H1 (cell line): ENCODE measurements around the gene STYK1. TPM values are rescaled to one million over a fixed set of nuclear protein-coding genes. Genes with fewer than 3 reads are reported as not detected.

Source experiments
- CTCF ChIA-PET: fragments of 300-600 bp; sonication (Branson Sonifier 250); formaldehyde crosslinking; loops from one replicate; lab custom pipeline; 2021; ENCODE audit not compliant: partially characterized antibody; lab: Charles Lee
- POLR2A ChIA-PET: fragments of 300-600 bp; sonication (Branson Sonifier 250); formaldehyde crosslinking; loops from one replicate; lab custom pipeline; 2021; ENCODE audit warnings: inconsistent platforms; ENCODE audit not compliant: partially characterized antibody; lab: Charles Lee
- DNase-seq, 2 experiments: peaks; one replicate each; pipeline versions ENCODE4 v3.0.0 to v3.0.0-alpha.2; 2010 to 2022; ENCODE audit warnings: low spot score in 2 of 2, low read depth in 1 of 2, mixed read lengths in 1 of 2
- FAIRE-seq: peaks from 2 replicates; lab custom pipeline; 2011; peaks lifted over from hg19 to GRCh38; lab: Jason Lieb, UNC
- H2AFZ ChIP-seq: 2 replicates; pipeline ENCODE4 v1.8.1; 2012; ENCODE audit warnings: low read length, inconsistent platforms
- H2AK5ac ChIP-seq: 2 replicates; pipeline ENCODE4 v1.6.1; 2013; ENCODE audit warnings: low read depth, low read length
- H2BK120ac ChIP-seq: replicated peaks from 2 replicates; pipeline ENCODE3; 2013; ENCODE audit warnings: low read depth, low read length, inconsistent platforms
- H2BK12ac ChIP-seq: 2 replicates; pipeline ENCODE4 v1.6.1; 2013; ENCODE audit warnings: low read depth, low read length
- H2BK15ac ChIP-seq: 2 replicates; pipeline ENCODE4 v1.6.1; 2013; ENCODE audit warnings: low read length
- H2BK20ac ChIP-seq: 2 replicates; pipeline ENCODE4 v1.6.1; 2013; ENCODE audit warnings: low read length
- H2BK5ac ChIP-seq: 2 replicates; pipeline ENCODE4 v1.6.1; 2013; ENCODE audit warnings: low read depth, low read length
- H3K14ac ChIP-seq: 2 replicates; pipeline ENCODE4 v1.6.1; 2013; ENCODE audit warnings: inconsistent platforms; ENCODE audit not compliant: insufficient read length
- H3K18ac ChIP-seq: 2 replicates; pipeline ENCODE4 v1.6.1; 2013; ENCODE audit warnings: low read length; ENCODE audit errors: extremely low read depth
- H3K23ac ChIP-seq: 2 replicates; pipeline ENCODE4 v1.6.1; 2013; ENCODE audit warnings: inconsistent platforms; ENCODE audit not compliant: insufficient read length
- H3K23me2 ChIP-seq: 2 replicates; pipeline ENCODE4 v1.6.1; 2013; ENCODE audit warnings: low read depth, low read length
- H3K27ac ChIP-seq: 2 replicates; pipeline ENCODE4 v1.6.1; 2011; ENCODE audit warnings: low read depth, low read length, inconsistent platforms
- H3K27me3 ChIP-seq, 4 experiments: replicated peaks in 1 of 4; 1 replicate in 1 of 4; 2 replicates in 3 of 4; pipeline versions ENCODE4 v1.6.1 to v1.8.1; 2011 to 2013; ENCODE audit warnings: low read length in 3 of 4, mild to moderate bottlenecking in 3 of 4, inconsistent platforms in 2 of 4, mixed read lengths in 2 of 4, moderate library complexity in 1 of 4; ENCODE audit not compliant: control insufficient read depth in 3 of 4, insufficient read depth in 3 of 4; ENCODE audit errors: extremely low read depth in 1 of 4
- H3K36me3 ChIP-seq, 4 experiments: 2 replicates each; pipeline versions ENCODE4 v1.6.1 to v1.8.1; 2011 to 2013; ENCODE audit warnings: mild to moderate bottlenecking in 4 of 4, low read length in 3 of 4, moderate library complexity in 2 of 4, control low read depth in 1 of 4, inconsistent platforms in 1 of 4; ENCODE audit not compliant: insufficient read depth in 4 of 4, control insufficient read depth in 2 of 4
- H3K4ac ChIP-seq: replicated peaks from 2 replicates; pipeline ENCODE3; 2013; ENCODE audit warnings: low read length, low read depth, mixed read lengths, inconsistent platforms; ENCODE audit not compliant: insufficient read length
- H3K4me1 ChIP-seq, 4 experiments: replicated peaks in 1 of 4; 1 replicate in 1 of 4; 2 replicates in 3 of 4; pipeline versions ENCODE4 v1.6.1 to v1.8.1; 2011 to 2013; ENCODE audit warnings: low read length in 3 of 4, inconsistent platforms in 2 of 4, mixed read lengths in 1 of 4; ENCODE audit not compliant: insufficient read depth in 4 of 4, control insufficient read depth in 3 of 4
- H3K4me2 ChIP-seq, 2 experiments: 2 replicates each; pipeline versions ENCODE4 v1.6.1 to v1.8.1; 2011 to 2013; ENCODE audit warnings: low read depth in 2 of 2, low read length in 2 of 2, control low read depth in 1 of 2, inconsistent platforms in 1 of 2, mild to moderate bottlenecking in 1 of 2; ENCODE audit not compliant: insufficient read depth in 1 of 2
- H3K4me3 ChIP-seq, 4 experiments: fragments of 200-600, 300-600 bp in 1 of 4; sonication (generic), shearing (Covaris generic), sonication (Bioruptor Twin) in 1 of 4; 2 replicates each; pipeline versions ENCODE4 v1.5.1 to v1.8.1; 2011 to 2016; ENCODE audit warnings: low read length in 4 of 4, low read depth in 3 of 4, control low read depth in 2 of 4, inconsistent platforms in 2 of 4, mild to moderate bottlenecking in 2 of 4, mixed read lengths in 1 of 4, moderate library complexity in 1 of 4; ENCODE audit not compliant: insufficient read depth in 2 of 4; ENCODE audit errors: extremely low read depth in 1 of 4
- H3K56ac ChIP-seq: replicated peaks from 2 replicates; pipeline ENCODE3; 2013; ENCODE audit warnings: low read depth, mild to moderate bottlenecking, mixed read lengths, low read length, inconsistent platforms; ENCODE audit not compliant: insufficient read length
- H3K79me1 ChIP-seq: 2 replicates; pipeline ENCODE4 v1.6.1; 2013; ENCODE audit warnings: low read depth, low read length, control low read depth
- H3K79me2 ChIP-seq, 2 experiments: 2 replicates each; pipeline versions ENCODE4 v1.6.1 to v1.8.1; 2012 to 2013; ENCODE audit warnings: low read length in 2 of 2, mild to moderate bottlenecking in 2 of 2, inconsistent platforms in 1 of 2; ENCODE audit not compliant: insufficient read depth in 2 of 2, control insufficient read depth in 1 of 2
- H3K9ac ChIP-seq, 4 experiments: replicated peaks in 1 of 4; 1 replicate in 1 of 4; 2 replicates in 3 of 4; pipeline versions ENCODE4 v1.6.1 to v1.8.1; 2011 to 2013; ENCODE audit warnings: low read depth in 3 of 4, low read length in 3 of 4, control low read depth in 2 of 4, mild to moderate bottlenecking in 2 of 4, moderate library complexity in 2 of 4, inconsistent platforms in 1 of 4; ENCODE audit errors: extremely low read depth in 1 of 4
- H3K9me3 ChIP-seq, 2 experiments: 2 replicates each; pipeline versions ENCODE4 v1.6.1 to v1.8.1; 2012 to 2013; ENCODE audit warnings: mild to moderate bottlenecking in 2 of 2, moderate library complexity in 2 of 2, control low read depth in 1 of 2, inconsistent platforms in 1 of 2, low read depth in 1 of 2, low read length in 1 of 2, mixed read lengths in 1 of 2; ENCODE audit not compliant: insufficient read depth in 2 of 2
- H4K20me1 ChIP-seq, 2 experiments: replicated peaks in 1 of 2; 2 replicates each; pipeline versions ENCODE3 to v1.8.1; 2011 to 2013; ENCODE audit warnings: inconsistent platforms in 2 of 2, low read length in 2 of 2, mild to moderate bottlenecking in 1 of 2; ENCODE audit not compliant: insufficient read depth in 2 of 2, control insufficient read depth in 1 of 2
- H4K5ac ChIP-seq: 2 replicates; pipeline ENCODE4 v1.6.1; 2013; ENCODE audit warnings: low read length, low read depth, mixed read lengths, inconsistent platforms; ENCODE audit not compliant: insufficient read length
- H4K8ac ChIP-seq: 2 replicates; pipeline ENCODE4 v1.8.0; 2013; ENCODE audit warnings: mild to moderate bottlenecking, moderate library complexity, low read length, inconsistent platforms; ENCODE audit not compliant: insufficient read depth; ENCODE audit errors: extremely low read depth
- H4K91ac ChIP-seq: replicated peaks from 2 replicates; pipeline ENCODE3; 2013; ENCODE audit warnings: low read length, mixed read lengths, inconsistent platforms; ENCODE audit not compliant: insufficient read length
- CHD1 ChIP-seq: IDR thresholded peaks from 2 replicates; pipeline ENCODE4 v1.6.1; 2012; ENCODE audit warnings: low read depth, low read length, improper control_type of control experiment
- CHD2 ChIP-seq: IDR thresholded peaks from 2 replicates; pipeline ENCODE4 v1.6.1; 2012; ENCODE audit warnings: low read length, improper control_type of control experiment
- CTBP2 ChIP-seq: IDR thresholded peaks from 2 replicates; pipeline ENCODE4 v1.7.0; 2011; ENCODE audit warnings: borderline replicate concordance, mild to moderate bottlenecking, moderate library complexity, mixed read lengths, low read length; ENCODE audit not compliant: insufficient read depth, insufficient read length
- EGR1 ChIP-seq: IDR thresholded peaks from 2 replicates; pipeline ENCODE4 v1.6.1; 2011; ENCODE audit warnings: low read depth, low read length, borderline replicate concordance
- FOSL1 ChIP-seq: IDR thresholded peaks from 2 replicates; pipeline ENCODE4 v1.6.1; 2011; ENCODE audit warnings: mild to moderate bottlenecking, low read depth, low read length, moderate library complexity; ENCODE audit not compliant: insufficient read depth
- GABPA ChIP-seq: IDR thresholded peaks from 2 replicates; pipeline ENCODE4 v1.6.1; 2011; ENCODE audit warnings: mild to moderate bottlenecking, low read length, moderate library complexity, borderline replicate concordance; ENCODE audit not compliant: insufficient read depth
- KDM4A ChIP-seq: IDR thresholded peaks from one replicate; pipeline ENCODE4 v1.7.1; 2012; ENCODE audit warnings: low read depth, mild to moderate bottlenecking, moderate library complexity, low read length, inconsistent platforms; ENCODE audit not compliant: severe bottlenecking
- KDM5A ChIP-seq: fragments of 200-600 bp; IDR thresholded peaks from 2 replicates; pipeline ENCODE4 v1.7.1; 2012; ENCODE audit warnings: mild to moderate bottlenecking, low read length, inconsistent platforms, mixed read lengths
- NANOG ChIP-seq: IDR thresholded peaks from 2 replicates; pipeline ENCODE4 v1.6.1; 2011; ENCODE audit warnings: low read length, low read depth, mild to moderate bottlenecking, inconsistent platforms; ENCODE audit not compliant: insufficient read depth, poor library complexity, severe bottlenecking
- POLR2AphosphoS5 ChIP-seq: IDR thresholded peaks from 2 replicates; pipeline ENCODE4 v1.6.1; 2011; ENCODE audit warnings: low read depth, low read length
- SP1 ChIP-seq: IDR thresholded peaks from 2 replicates; pipeline ENCODE4 v1.6.1; 2011; ENCODE audit warnings: low read depth, low read length
- YY1 ChIP-seq: IDR thresholded peaks from 2 replicates; pipeline ENCODE4 v1.6.1; 2011; ENCODE audit warnings: low read depth, mild to moderate bottlenecking, low read length
- WGBS, 2 experiments: shearing (Covaris generic) in 1 of 2; methylation state at CpG; one replicate each; pipeline versions ENCODE4 v1.1.6 to v1.1.7; 2013 to 2015; ENCODE audit warnings: low lambda C conversion rate in 2 of 2, mixed read lengths in 2 of 2, inconsistent platforms in 1 of 2, low coverage in 1 of 2, missing lambda C conversion rate in 1 of 2; ENCODE audit not compliant: insufficient replicate concordance in 2 of 2, insufficient coverage in 1 of 2, insufficient read length in 1 of 2; ENCODE audit errors: extremely low coverage in 1 of 2, missing lambda C conversion rate in 1 of 2; 5-methylcytosine and 5-hydroxymethylcytosine counted together
- polyA plus RNA-seq, 7 experiments: library from polyadenylated mRNA; depleted of rRNA in 3 of 7; stranded (reverse) in 5 of 7; unstranded in 2 of 7; fragments of >200 nt in 5 of 7; fragments of 200-250 nt in 2 of 7; gene quantifications; 1 replicate in 5 of 7; 2 replicates in 1 of 7; 4 replicates in 1 of 7; pipeline versions ENCODE4 v1.2.1 to v1.2.3, GENCODE V29; 2011 to 2013; ENCODE audit warnings: missing spikeins in 2 of 7, mixed read lengths in 2 of 7
- total RNA-seq: library from RNA; stranded (reverse); fragmentation: NEBNext Ultra II Directional; extraction: Animal tissue kit (Norgen Biotek cat#: 25700); gene quantifications from 2 replicates; pipeline ENCODE4 v1.2.1, GENCODE V29; 2021

STYK1 gene
- total and polyA plus RNA-seq, 2 of the 8 experiments (the other 6 are each of a cell fraction or from before 2014, with no cell fraction given), result 0.38 to 1.1 TPM

DNA sequence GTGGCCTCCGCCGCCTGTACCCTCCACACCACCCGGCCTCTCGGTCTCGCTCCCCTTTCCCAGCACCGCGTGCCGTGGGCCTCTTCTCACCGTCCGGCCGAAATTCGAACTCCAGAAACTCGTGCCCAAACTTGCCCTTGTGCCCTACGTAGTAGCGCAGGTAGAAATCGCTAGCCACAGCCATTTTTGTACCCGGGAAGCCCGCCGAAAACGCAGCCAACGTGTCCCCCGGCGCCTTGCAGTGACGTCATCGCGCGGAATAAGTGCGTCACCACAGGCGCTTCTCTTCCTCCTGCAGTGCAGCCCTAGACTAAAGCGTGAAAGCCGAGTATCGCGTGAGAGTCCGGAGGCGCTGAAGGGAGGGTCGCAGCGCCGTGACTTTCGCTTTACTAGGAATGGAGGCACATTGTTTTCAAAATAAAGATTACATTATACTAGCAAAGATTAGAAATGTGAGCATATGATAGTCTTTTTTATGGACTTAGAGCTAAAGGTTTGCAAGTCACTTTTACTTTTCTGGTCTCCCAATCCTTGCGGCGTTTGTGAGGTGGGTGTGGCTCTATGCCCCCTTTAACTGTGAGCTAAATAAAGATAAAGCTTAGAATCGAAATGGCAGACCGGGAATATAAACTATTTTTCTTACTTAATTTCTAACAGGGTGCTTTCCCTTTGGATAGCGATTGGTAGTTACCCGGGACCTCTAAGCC, 60.4 kb downstream of the STYK1 start, which contains the start of gene MAGOHB:
MAGOHB (minus strand) TSS at position 261 of the 707 bp plus-strand sequence; CDS start at position 184, 77 bp downstream.
- H4K20me1 ChIP-seq, result no peaks in the 10 kb centered on the region
- POLR2A ChIA-PET, result interaction anchor here (0.6 to 2.7 kb wide), 21 partner anchors 9 to 386 kb away, joined by 3 to 12 read pairs (median 4); no protein-coding TSS in a partner anchor
- H3K36me3 ChIP-seq, result peaks cover 0 to 34% (median 11%) of the 10 kb centered on the region in 4 experiments; a peak in 6 of 8 replicates
- H3K4me2 ChIP-seq, result peak within 1 kb of the TSS; percentile 68 to 96
- H3K18ac ChIP-seq, result peak within 1 kb of the TSS; percentile 95; the same call in 1 of the 2 replicates
- H2BK15ac ChIP-seq, result no peak within 1 kb of the TSS
- 2% methylated on average over 45 of the region's 45 CpGs; no CpG with 5 or more reads in 1 of the 2 experiments for WGBS, 2 experiments
- H3K9ac ChIP-seq, result peak within 1 kb of the TSS; percentile 98 to 100 (median 100)
- no peaks in the 10 kb centered on the region for H3K79me1 ChIP-seq
- H2AFZ ChIP-seq, result peak within 1 kb of the TSS; percentile 83
- H3K56ac ChIP-seq, result peak within 1 kb of the TSS; percentile 77
- peak; percentile 7 for FAIRE-seq
- H2AK5ac ChIP-seq, result peak within 1 kb of the TSS; percentile 55; the same call in 1 of the 2 replicates
- peak within 1 kb of the TSS; percentile 83 for H4K91ac ChIP-seq
- H3K4me3 ChIP-seq, result peak within 1 kb of the TSS; percentile 86 to 96 (median 93)
- H4K5ac ChIP-seq, result peak within 1 kb of the TSS; percentile 91
- no peaks in the 10 kb centered on the region for H3K27me3 ChIP-seq
- H4K8ac ChIP-seq, result peak within 1 kb of the TSS; percentile 100
- no peak within 1 kb of the TSS for H2BK20ac ChIP-seq
- H3K27ac ChIP-seq, result peak within 1 kb of the TSS; percentile 99
- peak within 1 kb of the TSS; percentile 99 for H2BK5ac ChIP-seq
- DNase-seq, result peak; percentile 87 to 100
- CTCF ChIA-PET, result interaction anchor here (0.6 to 2.3 kb wide), 6 partner anchors 17 to 831 kb away, joined by 3 to 8 read pairs (median 3); no protein-coding TSS in a partner anchor
- peaks cover 0 to 3% (median 0%) of the 10 kb centered on the region in 4 experiments; a peak in 2 of 7 replicates for H3K4me1 ChIP-seq
- no peak within 1 kb of the TSS for H2BK120ac ChIP-seq
- no peaks in the 10 kb centered on the region for H3K9me3 ChIP-seq
- peaks cover 3% of the 10 kb centered on the region for H3K23me2 ChIP-seq
- no peak within 1 kb of the TSS for H3K4ac ChIP-seq
- peak within 1 kb of the TSS; percentile 42; the same call in 1 of the 2 replicates for H2BK12ac ChIP-seq
- H3K79me2 ChIP-seq, result peaks cover 3 to 27% of the 10 kb centered on the region in 2 experiments; a peak in 3 of 4 replicates
- no peak within 1 kb of the TSS for H3K23ac ChIP-seq
- no peak within 1 kb of the TSS for H3K14ac ChIP-seq
- TF ChIP-seq CHD2 (peak; percentile 96), EGR1 (no peak), CTBP2 (no peak), KDM5A (peak; percentile 95), GABPA (no peak), KDM4A (peak; percentile 100), NANOG (no peak), SP1 (peak; percentile 55; the same call in 1 of the 2 replicates), YY1 (peak; percentile 92), CHD1 (no peak), POLR2AphosphoS5 (peak; percentile 98), FOSL1 (no peak)
